A549 (cell line): Measurements from ENCODE around the gene PRKN. TPM values are rescaled to one million over a fixed set of nuclear protein-coding genes. Genes with fewer than 3 reads are reported as not detected.

Experiments
- ATAC-seq, 2 experiments: fragments of 200-7000 bp in 1 of 2; fragments of >200 bp in 1 of 2; cut with Nextera tagmentation in 1 of 2; cut with Tn5 transposase in 1 of 2; 3 replicates each; pipeline versions ENCODE4 v1.8.0 to v1.9.1; 2018 to 2020; ENCODE audit warnings: mild to moderate bottlenecking in 1 of 2, moderate library complexity in 1 of 2
- CTCF ChIA-PET: fragments of 300-600 bp; sonication (Branson Sonifier 250); formaldehyde crosslinking; extraction: SDS; loops from one replicate; lab custom pipeline; 2021; ENCODE audit warnings: antibody characterized with exemption, inconsistent platforms; lab: Yijun Ruan, JAX
- POLR2A ChIA-PET: fragments of 350-600 bp; formaldehyde crosslinking; extraction: SDS; loops from one replicate; lab custom pipeline; 2021; ENCODE audit warnings: antibody characterized with exemption, inconsistent platforms; lab: Yijun Ruan, JAX
- DNase-seq, 2 experiments: peaks; one replicate each; pipeline versions ENCODE4 v3.0.0 to v3.0.0-alpha.2; 2011 to 2016; ENCODE audit warnings: low read depth in 1 of 2, low spot score in 1 of 2
- FAIRE-seq: peaks from 2 replicates; lab custom pipeline; 2011; peaks lifted over from hg19 to GRCh38; lab: Jason Lieb, UNC
- H3K27ac ChIP-seq, 2 experiments: fragments of >200 bp; sonication (Bioruptor Twin); formaldehyde crosslinking; 3 replicates each; pipeline ENCODE4 v1.5.1; 2016 to 2017
- H3K4me1 ChIP-seq: fragments of >200 bp; sonication (Bioruptor Twin); formaldehyde crosslinking; 3 replicates; pipeline ENCODE4 v1.6.1; 2016
- H3K4me2 ChIP-seq: fragments of >200 bp; sonication (Bioruptor Twin); formaldehyde crosslinking; 3 replicates; pipeline ENCODE4 v1.6.1; 2016
- H3K4me3 ChIP-seq: fragments of >200 bp; sonication (Bioruptor Twin); formaldehyde crosslinking; 3 replicates; pipeline ENCODE4 v1.5.1; 2016
- H3K9me3 ChIP-seq: fragments of >200 bp; sonication (Bioruptor Twin); formaldehyde crosslinking; 3 replicates; pipeline ENCODE4 v1.6.1; 2016
- BHLHE40 ChIP-seq: IDR thresholded peaks from 2 replicates; pipeline ENCODE4 v1.6.1; 2012; ENCODE audit warnings: low read depth, low read length, inconsistent platforms
- CEBPB ChIP-seq, 2 experiments: fragments of >200 bp in 1 of 2; sonication (Bioruptor Twin) in 1 of 2; formaldehyde crosslinking in 1 of 2; IDR thresholded peaks; 2 replicates each; pipeline ENCODE4 v1.6.1; 2012 to 2016
- CHD2 ChIP-seq: fragments of 150-350 bp; IDR thresholded peaks from 2 replicates; pipeline ENCODE4 v1.6.1; 2014; ENCODE audit warnings: low read length; ENCODE audit not compliant: partially characterized antibody
- CHD4 ChIP-seq: fragments of 200-600 bp; sonication (generic); IDR thresholded peaks from 2 replicates; pipeline ENCODE4 v1.6.1; 2016; ENCODE audit warnings: antibody characterized with exemption, mild to moderate bottlenecking, borderline replicate concordance
- EHF ChIP-seq: fragments of 250-450 bp; sonication (Bioruptor Pico); IDR thresholded peaks from 2 replicates; pipeline ENCODE4 v1.5.0; 2020; ENCODE audit warnings: mild to moderate bottlenecking
- EP300 ChIP-seq, 2 experiments: fragments of >200 bp; sonication (Bioruptor Twin); formaldehyde crosslinking; IDR thresholded peaks; 2 replicates in 1 of 2; 3 replicates in 1 of 2; pipeline ENCODE4 v1.6.1; 2016 to 2017
- FOSL2 ChIP-seq, 2 experiments: fragments of 450-650 bp in 1 of 2; fragments of >200 bp in 1 of 2; sonication (Bioruptor Twin) in 1 of 2; formaldehyde crosslinking; IDR thresholded peaks; 2 replicates each; pipeline versions ENCODE4 v1.5.0 to v1.6.1; 2016 to 2020; ENCODE audit warnings: mild to moderate bottlenecking in 1 of 2, moderate library complexity in 1 of 2
- FOXS1 ChIP-seq: fragments of 250-450 bp; sonication (Bioruptor Pico); IDR thresholded peaks from 2 replicates; pipeline ENCODE4 v1.5.0; 2020; ENCODE audit warnings: mild to moderate bottlenecking, moderate library complexity
- HEYL ChIP-seq: fragments of 250-450 bp; sonication (Bioruptor Pico); IDR thresholded peaks from 2 replicates; pipeline ENCODE4 v1.8.0; 2021; ENCODE audit warnings: mild to moderate bottlenecking, moderate library complexity
- HMGXB4 ChIP-seq: fragments of 250-450 bp; sonication (Bioruptor Pico); IDR thresholded peaks from 2 replicates; pipeline ENCODE4 v1.5.0; 2021; ENCODE audit warnings: mild to moderate bottlenecking, moderate library complexity, borderline replicate concordance
- HOXB5 ChIP-seq: fragments of 250-450 bp; sonication (Bioruptor Pico); IDR thresholded peaks from 2 replicates; pipeline ENCODE4 v1.5.0; 2020; ENCODE audit warnings: mild to moderate bottlenecking, moderate library complexity
- JUNB ChIP-seq: fragments of >200 bp; sonication (Bioruptor Twin); formaldehyde crosslinking; IDR thresholded peaks from 2 replicates; pipeline ENCODE4 v1.6.1; 2016
- NFE2L2 ChIP-seq: fragments of 150-350 bp; conservative IDR thresholded peaks from 2 replicates; pipeline ENCODE4 v1.6.1; 2014; ENCODE audit warnings: low read length
- SMC3 ChIP-seq: fragments of >200 bp; sonication (Bioruptor Twin); formaldehyde crosslinking; IDR thresholded peaks from 3 replicates; pipeline ENCODE4 v1.6.1; 2018; ENCODE audit warnings: inconsistent platforms
- SREBF2 ChIP-seq: fragments of 450-650 bp; IDR thresholded peaks from 2 replicates; pipeline ENCODE4 v1.6.1; 2014; ENCODE audit warnings: mild to moderate bottlenecking, moderate library complexity
- TFCP2L1 ChIP-seq: fragments of 250-450 bp; sonication (Bioruptor Pico); IDR thresholded peaks from 2 replicates; pipeline ENCODE4 v1.5.0; 2021; ENCODE audit warnings: mild to moderate bottlenecking
- TP53 ChIP-seq: fragments of 250-450 bp; sonication (Bioruptor Pico); IDR thresholded peaks from 2 replicates; pipeline ENCODE4 v1.5.0; 2021; ENCODE audit warnings: mild to moderate bottlenecking, moderate library complexity
- USF2 ChIP-seq: fragments of 450-650 bp; IDR thresholded peaks from 2 replicates; pipeline ENCODE4 v1.6.1; 2014; ENCODE audit warnings: antibody characterized with exemption
- WGBS: methylation state at CpG from one replicate; pipeline ENCODE4 v1.1.6; 2017; ENCODE audit errors: missing lambda C conversion rate; 5-methylcytosine and 5-hydroxymethylcytosine counted together
- polyA plus RNA-seq, 4 experiments: library from polyadenylated mRNA; depleted of rRNA in 3 of 4; stranded (reverse); fragments of >200 nt; fragmentation: RNase III in 1 of 4; extraction: RNeasy Plus Mini Kit Qiagen cat#74134 plus additional on column Dnase treatment in 1 of 4; gene quantifications; 2 replicates in 3 of 4; 3 replicates in 1 of 4; pipeline ENCODE4 v1.2.3, GENCODE V29; 2011 to 2017
- TF ChIP-seq, protein P1 (sequence below): IDR thresholded peaks from 2 replicates; pipeline ENCODE4 v1.6.1; 2012; ENCODE audit warnings: low read depth, borderline replicate concordance
- TF ChIP-seq, protein P2 (sequence below): IDR thresholded peaks from 2 replicates; pipeline ENCODE4 v1.6.1; 2012
- TF ChIP-seq, protein P3 (sequence below): fragments of 150-350 bp; IDR thresholded peaks from 2 replicates; pipeline ENCODE4 v1.6.1; 2014; ENCODE audit warnings: low read depth, mild to moderate bottlenecking, low read length

Gene PRKN
- polyA plus RNA-seq, 2 of the 4 experiments (the other 2 are of a cell fraction) = 0.36 to 0.39 TPM

- ATAC-seq (no peak), DNase-seq (no peak), FAIRE-seq (no peak)
- WGBS = 54% methylated on average over 5 of the region's 5 CpGs
- no peak overlapping the region for H3K4me2 ChIP-seq
- H3K4me1 ChIP-seq = no peaks in the 10 kb centered on the region
- H3K9me3 ChIP-seq = no peaks in the 10 kb centered on the region
- TF ChIP-seq SREBF2 = no peak
- TF ChIP-seq CEBPB (IDR thresholded peaks at IDR 0.05) = no peak
- no peak for TF ChIP-seq FOSL2 (IDR thresholded peaks at IDR 0.05)
- no peak for TF ChIP-seq FOSL2 (CRISPR knock-in tag; IDR thresholded peaks at IDR 0.05)
- no peak for TF ChIP-seq HMGXB4 (CRISPR knock-in tag)
- no peak for TF ChIP-seq USF2
- TF ChIP-seq, protein P1, sequence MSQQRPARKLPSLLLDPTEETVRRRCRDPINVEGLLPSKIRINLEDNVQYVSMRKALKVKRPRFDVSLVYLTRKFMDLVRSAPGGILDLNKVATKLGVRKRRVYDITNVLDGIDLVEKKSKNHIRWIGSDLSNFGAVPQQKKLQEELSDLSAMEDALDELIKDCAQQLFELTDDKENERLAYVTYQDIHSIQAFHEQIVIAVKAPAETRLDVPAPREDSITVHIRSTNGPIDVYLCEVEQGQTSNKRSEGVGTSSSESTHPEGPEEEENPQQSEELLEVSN = no peak
- TF ChIP-seq NFE2L2 = no peak
- no peak for TF ChIP-seq EP300 (IDR thresholded peaks at IDR 0.05)
- no peak for TF ChIP-seq SMC3
- TF ChIP-seq HEYL = no peak
- no peak for TF ChIP-seq TP53 (CRISPR knock-in tag)
- TF ChIP-seq TFCP2L1 = no peak
- no peak for TF ChIP-seq HOXB5 (CRISPR knock-in tag)
- no peak for TF ChIP-seq CHD4
- no peak for TF ChIP-seq BHLHE40
- no peak for TF ChIP-seq EHF (CRISPR knock-in tag)
- TF ChIP-seq CHD2 = no peak
- TF ChIP-seq FOXS1 = no peak
- no peak for TF ChIP-seq JUNB
- TF ChIP-seq, protein P2, sequence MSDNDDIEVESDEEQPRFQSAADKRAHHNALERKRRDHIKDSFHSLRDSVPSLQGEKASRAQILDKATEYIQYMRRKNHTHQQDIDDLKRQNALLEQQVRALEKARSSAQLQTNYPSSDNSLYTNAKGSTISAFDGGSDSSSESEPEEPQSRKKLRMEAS = no peak
- CTCF ChIA-PET = no interaction called here
- H3K27ac ChIP-seq = no peak overlapping the region
- H3K4me3 ChIP-seq = no peak overlapping the region
- POLR2A ChIA-PET = no interaction called here
Observed at GRCh38 chr6:161522276-161522675, 1205.3 kb downstream of the PRKN start.

- TF ChIP-seq, protein P3, sequence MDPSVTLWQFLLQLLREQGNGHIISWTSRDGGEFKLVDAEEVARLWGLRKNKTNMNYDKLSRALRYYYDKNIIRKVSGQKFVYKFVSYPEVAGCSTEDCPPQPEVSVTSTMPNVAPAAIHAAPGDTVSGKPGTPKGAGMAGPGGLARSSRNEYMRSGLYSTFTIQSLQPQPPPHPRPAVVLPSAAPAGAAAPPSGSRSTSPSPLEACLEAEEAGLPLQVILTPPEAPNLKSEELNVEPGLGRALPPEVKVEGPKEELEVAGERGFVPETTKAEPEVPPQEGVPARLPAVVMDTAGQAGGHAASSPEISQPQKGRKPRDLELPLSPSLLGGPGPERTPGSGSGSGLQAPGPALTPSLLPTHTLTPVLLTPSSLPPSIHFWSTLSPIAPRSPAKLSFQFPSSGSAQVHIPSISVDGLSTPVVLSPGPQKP = no peak
- 61% methylated on average over 9 of the region's 9 CpGs for WGBS
- ATAC-seq (no peak), FAIRE-seq (no peak), DNase-seq (no peak)
- no peak overlapping the region for H3K27ac ChIP-seq
- H3K4me1 ChIP-seq = no peaks in the 10 kb centered on the region
- CTCF ChIA-PET = interaction anchor here (0.6 kb wide), 1 partner anchor 13 kb away, joined by 3 read pairs; no protein-coding TSS in a partner anchor
- no peaks in the 10 kb centered on the region for H3K9me3 ChIP-seq
- H3K4me3 ChIP-seq = no peak overlapping the region
- no peak overlapping the region for H3K4me2 ChIP-seq
- POLR2A ChIA-PET = no interaction called here
Observed at GRCh38 chr6:161511447-161512095, 1216.0 kb downstream of the PRKN start.
